ENCODE measurements around the gene SLC12A9. TPM values are rescaled to one million over a fixed set of nuclear protein-coding genes. Genes with fewer than 3 reads are reported as not detected.
A peak's percentile ranks its signal among the peaks of the same experiment; 100 is the strongest.
"Not testable (repeated sequence)": the region's sequence is repeated elsewhere in the genome, so short reads cannot be mapped to it uniquely, and the experiment has no call there.

The SLC12A9 gene
- total and polyA plus RNA-seq, 4 donors, result 28.5 to 52.6 (median 39.2) TPM

- H3K9ac ChIP-seq (ENCODE audit: insufficient read depth in 1 of 2, low read length in 2 of 2), result no peak overlapping the region
- no peaks in the 10 kb centered on the region for H3K9me3 ChIP-seq (ENCODE audit: control insufficient read depth in 4 of 4, insufficient read depth in 3 of 4, low read length in 3 of 4)
- no peak for TF ChIP-seq CTCF (IDR thresholded peaks at IDR 0.05; ENCODE audit: control extremely low read depth, extremely low read depth)
- H3K4me3 ChIP-seq, result no peak overlapping the region
- H3K4me1 ChIP-seq (ENCODE audit: control insufficient read depth in 5 of 5, insufficient read depth in 5 of 5, low read length in 5 of 5), result peaks cover 0 to 25% (median 18%) of the 10 kb centered on the region in 5 donors
- WGBS, 2 donors, result 17 to 19% methylated on average over 19 of the region's 19 CpGs
- ATAC-seq (ENCODE audit: insufficient read depth, low FRiP score) (peak; percentile 89), DNase-seq (peak; percentile 86 to 94 (median 92))
- peaks cover 9 to 32% (median 18%) of the 10 kb centered on the region in 4 donors for H3K36me3 ChIP-seq (ENCODE audit: control insufficient read depth in 4 of 4, insufficient read depth in 4 of 4, low read length in 4 of 4)
- no peaks in the 10 kb centered on the region for H3K27me3 ChIP-seq (ENCODE audit: control insufficient read depth in 3 of 3, insufficient read depth in 3 of 3, low read length in 2 of 3)
- H3K27ac ChIP-seq (ENCODE audit: low read depth in 1 of 2, low read length in 1 of 2), result peak overlapping the region in 1 of 2 donors; percentile 72
Observed at GRCh38 chr7:100803398-100804161, 48.9 kb upstream of the SLC12A9 start.

- no peak overlapping the region for H3K4me3 ChIP-seq
- ATAC-seq (ENCODE audit: insufficient read depth, low FRiP score) (no peak), DNase-seq (no peak)
- WGBS, 2 donors, result 93 to 95% methylated on average over 22 of the region's 22 CpGs
- no peaks in the 10 kb centered on the region for H3K27me3 ChIP-seq (ENCODE audit: control insufficient read depth in 3 of 3, insufficient read depth in 3 of 3, low read length in 2 of 3)
- peaks cover 9 to 41% (median 18%) of the 10 kb centered on the region in 4 donors for H3K36me3 ChIP-seq (ENCODE audit: control insufficient read depth in 4 of 4, insufficient read depth in 4 of 4, low read length in 4 of 4)
- no peak overlapping the region for H3K27ac ChIP-seq (ENCODE audit: low read depth in 1 of 2, low read length in 1 of 2)
- peaks cover 0 to 25% (median 18%) of the 10 kb centered on the region in 5 donors for H3K4me1 ChIP-seq (ENCODE audit: control insufficient read depth in 5 of 5, insufficient read depth in 5 of 5, low read length in 5 of 5)
- TF ChIP-seq CTCF (IDR thresholded peaks at IDR 0.05; ENCODE audit: control extremely low read depth, extremely low read depth), result no peak
- H3K9ac ChIP-seq (ENCODE audit: insufficient read depth in 1 of 2, low read length in 2 of 2), result no peak overlapping the region
- H3K9me3 ChIP-seq (ENCODE audit: control insufficient read depth in 4 of 4, insufficient read depth in 3 of 4, low read length in 3 of 4), result no peaks in the 10 kb centered on the region
Observed at GRCh38 chr7:100804681-100805431, 47.7 kb upstream of the SLC12A9 start.

- ATAC-seq (ENCODE audit: insufficient read depth, low FRiP score), result no peak
- 89 to 95% methylated on average over 9 of the region's 9 CpGs for WGBS, 2 donors
- H3K27ac ChIP-seq (ENCODE audit: low read depth in 1 of 2, low read length in 1 of 2), result no peak overlapping the region
- H3K4me1 ChIP-seq (ENCODE audit: control insufficient read depth in 5 of 5, insufficient read depth in 5 of 5, low read length in 5 of 5), result peaks cover 0 to 25% (median 13%) of the 10 kb centered on the region in 5 donors
- no peak overlapping the region for H3K9ac ChIP-seq (ENCODE audit: insufficient read depth in 1 of 2, low read length in 2 of 2)
- no peak for DNase-seq
- peaks cover 10 to 45% (median 18%) of the 10 kb centered on the region in 4 donors for H3K36me3 ChIP-seq (ENCODE audit: control insufficient read depth in 4 of 4, insufficient read depth in 4 of 4, low read length in 4 of 4)
- no peak overlapping the region for H3K4me3 ChIP-seq
- no peaks in the 10 kb centered on the region for H3K9me3 ChIP-seq (ENCODE audit: control insufficient read depth in 4 of 4, insufficient read depth in 3 of 4, low read length in 3 of 4)
- no peak for TF ChIP-seq CTCF (IDR thresholded peaks at IDR 0.05; ENCODE audit: control extremely low read depth, extremely low read depth)
- H3K27me3 ChIP-seq (ENCODE audit: control insufficient read depth in 3 of 3, insufficient read depth in 3 of 3, low read length in 2 of 3), result no peaks in the 10 kb centered on the region
Observed at GRCh38 chr7:100806276-100806675, 46.2 kb upstream of the SLC12A9 start.

- H3K9ac ChIP-seq (ENCODE audit: insufficient read depth in 1 of 2, low read length in 2 of 2); ATAC-seq (ENCODE audit: insufficient read depth, low FRiP score); H3K4me3 ChIP-seq; H3K27me3 ChIP-seq (ENCODE audit: control insufficient read depth in 3 of 3, insufficient read depth in 3 of 3, low read length in 2 of 3); H3K27ac ChIP-seq (ENCODE audit: low read depth in 1 of 2, low read length in 1 of 2); H3K9me3 ChIP-seq (ENCODE audit: control insufficient read depth in 4 of 4, insufficient read depth in 3 of 4, low read length in 3 of 4); DNase-seq: not testable (repeated sequence)
- Histone ChIP-seq H3K36me3 (ENCODE audit: control insufficient read depth in 4 of 4, insufficient read depth in 4 of 4, low read length in 4 of 4) (peaks cover 12 to 45% (median 20%) of the 10 kb centered on the region in 4 donors), H3K4me1 (ENCODE audit: control insufficient read depth in 5 of 5, insufficient read depth in 5 of 5, low read length in 5 of 5) (peaks cover 0 to 22% (median 11%) of the 10 kb centered on the region in 5 donors)
- WGBS, 2 donors, result 94 to 97% methylated on average over 6 of the region's 6 CpGs
Observed at GRCh38 chr7:100806883-100807282, 45.6 kb upstream of the SLC12A9 start.
